H7 (cell line): Measurements from ENCODE around the gene ASB6. TPM values are rescaled to one million over a fixed set of nuclear protein-coding genes. Genes with fewer than 3 reads are reported as not detected.

Experiments
- DNase-seq: peaks from one replicate; pipeline ENCODE4 v3.0.0; 2012
- H3K27me3 ChIP-seq: 2 replicates; pipeline ENCODE4 v1.6.0; 2011; ENCODE audit warnings: mild to moderate bottlenecking, low read length; ENCODE audit not compliant: control insufficient read depth, insufficient read depth
- H3K36me3 ChIP-seq: replicated peaks from 2 replicates; pipeline ENCODE4 v1.5.1; 2011; ENCODE audit warnings: low read length; ENCODE audit not compliant: control insufficient read depth, insufficient read depth
- H3K4me3 ChIP-seq: 2 replicates; pipeline ENCODE4 v1.5.1; 2011; ENCODE audit warnings: low read depth, mild to moderate bottlenecking, control low read depth, low read length, moderate library complexity; ENCODE audit not compliant: insufficient read depth
- total RNA-seq: library from RNA; depleted of rRNA; stranded (reverse); fragments of >200 nt; shearing (Covaris generic); gene quantifications from 2 replicates; pipeline ENCODE4 v1.2.3, GENCODE V29; 2014; rRNA removed

Gene ASB6
- total RNA-seq, 1 experiment from 2014 or later: 20.9 TPM

GRCh38 chr9:129587487-129588262 is 54.3 kb downstream of the ASB6 start:
- no peaks in the 10 kb centered on the region for H3K36me3 ChIP-seq
- H3K4me3 ChIP-seq: no peak overlapping the region
- DNase-seq: no peak
- H3K27me3 ChIP-seq: peaks cover 10% of the 10 kb centered on the region

GRCh38 chr9:129586685-129587084 is 55.3 kb downstream of the ASB6 start:
- Histone ChIP-seq H3K4me3 (no peak overlapping the region), H3K36me3 (no peaks in the 10 kb centered on the region), H3K27me3 (peaks cover 10% of the 10 kb centered on the region)
- DNase-seq: peak; percentile 63

GRCh38 chr9:129586245-129586644 is 55.7 kb downstream of the ASB6 start:
- DNase-seq: no peak
- Histone ChIP-seq H3K36me3 (no peaks in the 10 kb centered on the region), H3K4me3 (no peak overlapping the region), H3K27me3 (peaks cover 10% of the 10 kb centered on the region)

GRCh38 chr9:129585352-129585751 is 56.6 kb downstream of the ASB6 start:
- Histone ChIP-seq H3K27me3 (peaks cover 5% of the 10 kb centered on the region), H3K36me3 (no peaks in the 10 kb centered on the region), H3K4me3 (no peak overlapping the region)
- DNase-seq: no peak

Other genes with a start within 250 kb of the ASB6 start
- not detected in 2 replicates for gene C9orf50, start 21.1 kb downstream of the ASB6 start, total RNA-seq
- gene NTMT1, start 16.0 kb downstream of the ASB6 start, total RNA-seq: 71.2 and 80.5 TPM in 2 replicates
- 10.8 and 12.7 TPM in 2 replicates for gene PRRX2, start 23.5 kb upstream of the ASB6 start, total RNA-seq
- 0.69 and 1.2 TPM in 2 replicates for gene PTGES, start 110.9 kb upstream of the ASB6 start, total RNA-seq
- 17.9 and 18.2 TPM in 2 replicates for gene TOR1B, start 161.0 kb upstream of the ASB6 start, total RNA-seq
- 22.9 and 27.1 TPM in 2 replicates for gene TOR1A, start 182.0 kb upstream of the ASB6 start, total RNA-seq
- 39.7 and 47.0 TPM in 2 replicates for gene C9orf78, start 193.1 kb upstream of the ASB6 start, total RNA-seq
- gene USP20, start 193.3 kb upstream of the ASB6 start, total RNA-seq: 15.8 and 16.3 TPM in 2 replicates